Measurements from ENCODE around the gene DUS4L.
"Not testable (repeated sequence)": the region's sequence is repeated elsewhere in the genome, so short reads cannot be mapped to it uniquely, and the experiment has no call there.

The DUS4L gene, protein sequence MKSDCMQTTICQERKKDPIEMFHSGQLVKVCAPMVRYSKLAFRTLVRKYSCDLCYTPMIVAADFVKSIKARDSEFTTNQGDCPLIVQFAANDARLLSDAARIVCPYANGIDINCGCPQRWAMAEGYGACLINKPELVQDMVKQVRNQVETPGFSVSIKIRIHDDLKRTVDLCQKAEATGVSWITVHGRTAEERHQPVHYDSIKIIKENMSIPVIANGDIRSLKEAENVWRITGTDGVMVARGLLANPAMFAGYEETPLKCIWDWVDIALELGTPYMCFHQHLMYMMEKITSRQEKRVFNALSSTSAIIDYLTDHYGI

DNA sequence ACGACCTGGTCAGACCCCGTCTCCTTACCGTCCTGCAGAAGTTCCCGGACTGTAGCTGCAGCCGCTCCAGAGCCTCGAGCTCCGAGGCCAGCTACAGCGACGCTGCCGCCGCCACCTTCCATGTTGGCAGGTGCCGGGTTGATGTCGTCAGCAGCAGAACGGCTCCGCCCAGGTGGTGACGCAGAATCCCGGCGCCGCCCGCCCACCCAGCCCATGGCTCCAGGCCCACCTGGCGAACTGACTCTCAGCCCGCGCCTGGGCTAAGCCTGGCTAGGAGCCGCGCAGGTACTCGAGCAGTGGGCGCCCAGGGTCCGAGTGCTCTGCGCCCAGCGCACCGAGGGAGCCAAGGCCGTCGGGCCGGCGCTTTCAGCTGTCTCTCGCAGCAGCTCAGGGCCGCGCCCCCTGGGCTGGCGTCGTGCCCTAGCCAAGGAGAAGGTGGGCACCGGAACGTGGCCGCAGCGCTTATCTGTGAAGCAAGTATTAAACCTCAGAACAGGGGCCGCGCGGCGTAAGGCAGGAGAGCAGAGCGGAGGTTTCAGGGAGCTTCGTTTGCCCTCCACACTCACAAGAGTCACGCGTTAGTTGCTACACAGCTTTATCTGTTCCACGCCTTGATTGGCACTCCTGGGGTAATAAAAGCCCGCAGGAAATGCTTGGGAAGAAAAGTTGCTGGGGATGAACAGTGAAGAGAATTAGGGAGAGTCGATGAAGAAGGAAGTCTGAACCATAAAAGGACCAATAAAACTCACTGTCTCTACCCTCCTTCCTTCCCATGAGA is at the start of gene DUS4L, which contains the start of gene COG5:
TSS of gene DUS4L (plus strand) at position 197 of the 778 bp plus-strand sequence. CDS start 3,100 bp downstream, outside the sequence.
TSS of gene COG5 (minus strand) at position 146 of the 778 bp plus-strand sequence. CDS start at position 122, 24 bp downstream.
- H3K4me3 ChIP-seq (ENCODE audit: low read depth, low read length): peak within 1 kb of the TSS; percentile 78
- TF ChIP-seq, protein P1, sequence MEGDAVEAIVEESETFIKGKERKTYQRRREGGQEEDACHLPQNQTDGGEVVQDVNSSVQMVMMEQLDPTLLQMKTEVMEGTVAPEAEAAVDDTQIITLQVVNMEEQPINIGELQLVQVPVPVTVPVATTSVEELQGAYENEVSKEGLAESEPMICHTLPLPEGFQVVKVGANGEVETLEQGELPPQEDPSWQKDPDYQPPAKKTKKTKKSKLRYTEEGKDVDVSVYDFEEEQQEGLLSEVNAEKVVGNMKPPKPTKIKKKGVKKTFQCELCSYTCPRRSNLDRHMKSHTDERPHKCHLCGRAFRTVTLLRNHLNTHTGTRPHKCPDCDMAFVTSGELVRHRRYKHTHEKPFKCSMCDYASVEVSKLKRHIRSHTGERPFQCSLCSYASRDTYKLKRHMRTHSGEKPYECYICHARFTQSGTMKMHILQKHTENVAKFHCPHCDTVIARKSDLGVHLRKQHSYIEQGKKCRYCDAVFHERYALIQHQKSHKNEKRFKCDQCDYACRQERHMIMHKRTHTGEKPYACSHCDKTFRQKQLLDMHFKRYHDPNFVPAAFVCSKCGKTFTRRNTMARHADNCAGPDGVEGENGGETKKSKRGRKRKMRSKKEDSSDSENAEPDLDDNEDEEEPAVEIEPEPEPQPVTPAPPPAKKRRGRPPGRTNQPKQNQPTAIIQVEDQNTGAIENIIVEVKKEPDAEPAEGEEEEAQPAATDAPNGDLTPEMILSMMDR (IDR thresholded peaks at IDR 0.05; ENCODE audit: control insufficient read depth, extremely low read depth, insufficient read depth): no peak
- no peak for DNase-seq (ENCODE audit: low read depth)

GRCh38 chr7:107526672-107527071 is 37.1 kb upstream of the DUS4L start:
- no peak overlapping the region for H3K4me3 ChIP-seq (ENCODE audit: low read depth, low read length)
- TF ChIP-seq, protein P1 (IDR thresholded peaks at IDR 0.05; ENCODE audit: control insufficient read depth, extremely low read depth, insufficient read depth): no peak
- no peak for DNase-seq (ENCODE audit: low read depth)

- DNase-seq (ENCODE audit: low read depth): peak; percentile 91
These were observed 36.6 kb upstream of the DUS4L start for GRCh38 chr7:107527196-107527595.

DNA sequence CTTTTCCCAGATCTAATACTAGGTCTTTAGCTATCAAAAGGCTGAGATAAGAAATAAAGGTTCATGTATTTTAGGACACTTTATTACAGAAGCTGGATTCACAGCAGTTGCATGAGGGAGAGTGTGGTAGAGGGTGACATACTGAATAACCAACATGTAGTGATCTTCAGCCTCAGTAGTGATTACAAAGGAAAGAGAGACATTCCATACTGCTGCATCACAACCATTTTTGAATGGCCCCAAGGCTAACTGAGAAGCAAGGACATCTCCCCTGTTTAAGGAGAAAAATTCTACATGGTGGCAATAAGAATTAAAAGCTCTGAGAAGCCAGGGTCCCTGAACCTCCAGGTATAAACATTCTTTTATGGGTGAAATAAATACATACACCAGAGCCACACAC is 35.3 kb upstream of the DUS4L start:
- no peak for DNase-seq (ENCODE audit: low read depth)
- TF ChIP-seq, protein P1 (IDR thresholded peaks at IDR 0.05; ENCODE audit: control insufficient read depth, extremely low read depth, insufficient read depth): no peak
- no peak overlapping the region for H3K4me3 ChIP-seq (ENCODE audit: low read depth, low read length)

More at GRCh38 chr7:107527196-107527595, 36.6 kb upstream of the DUS4L start:
- H3K4me3 ChIP-seq (ENCODE audit: low read depth, low read length): no peak overlapping the region; the same call in 1 of the 2 replicates
- TF ChIP-seq, protein P1 (IDR thresholded peaks at IDR 0.05; ENCODE audit: control insufficient read depth, extremely low read depth, insufficient read depth): no peak

DNA sequence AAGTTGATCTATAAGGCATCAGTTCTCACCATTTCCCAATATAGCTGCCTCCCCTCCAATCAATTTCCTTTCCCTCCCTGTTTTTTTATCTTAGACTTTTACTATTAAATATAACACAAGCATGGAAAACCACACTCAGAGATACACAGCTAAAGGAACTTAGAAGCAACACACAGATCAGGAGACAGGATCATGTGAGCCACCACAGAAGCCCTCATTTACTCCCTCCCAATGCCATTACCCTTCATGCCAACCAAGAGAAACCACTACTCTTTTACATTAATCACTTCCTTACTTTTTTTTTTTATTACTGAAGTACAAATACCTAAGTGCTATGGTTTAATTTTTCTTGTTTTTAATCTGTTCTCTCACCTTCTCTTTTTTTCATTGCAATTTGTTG is 33.0 kb upstream of the DUS4L start:
- TF ChIP-seq, protein P1 (IDR thresholded peaks at IDR 0.05; ENCODE audit: control insufficient read depth, extremely low read depth, insufficient read depth): no peak
- no peak overlapping the region for H3K4me3 ChIP-seq (ENCODE audit: low read depth, low read length)
- no peak for DNase-seq (ENCODE audit: low read depth)

- TF ChIP-seq, protein P1 (IDR thresholded peaks at IDR 0.05; ENCODE audit: control insufficient read depth, extremely low read depth, insufficient read depth): no peak
- no peak for DNase-seq (ENCODE audit: low read depth)
- H3K4me3 ChIP-seq (ENCODE audit: low read depth, low read length): no peak overlapping the region
These were observed 29.6 kb upstream of the DUS4L start for GRCh38 chr7:107534139-107534538.

DNA sequence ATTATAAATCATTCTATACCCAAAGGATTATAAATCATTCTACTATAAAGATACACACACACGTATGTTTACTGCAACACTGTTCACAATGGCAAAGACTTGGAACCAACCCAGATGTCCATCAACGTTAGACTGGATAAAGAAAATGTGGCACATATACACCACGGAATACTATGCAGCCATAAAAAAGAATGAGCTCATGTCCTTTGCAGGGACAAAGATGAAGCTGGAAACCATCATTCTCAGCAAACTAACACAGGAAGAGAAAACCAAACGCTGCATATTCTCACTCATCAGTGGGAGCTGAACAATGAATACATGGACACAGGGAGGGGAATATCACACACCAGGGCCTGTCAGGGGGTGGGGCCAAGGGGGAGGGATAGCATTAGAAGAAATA is 26.5 kb upstream of the DUS4L start:
- DNase-seq (ENCODE audit: low read depth); H3K4me3 ChIP-seq (ENCODE audit: low read depth, low read length): not testable (repeated sequence)
